Fibroblast of lung (primary cell): Measurements from ENCODE around the gene CAMK1D. TPM values are rescaled to one million over a fixed set of nuclear protein-coding genes. Genes with fewer than 3 reads are reported as not detected.

Experiments
- DNase-seq, 2 donors: peaks; one replicate each; pipeline versions ENCODE4 v3.0.0 to v3.0.0-alpha.2; 2010; ENCODE audit warnings: low read depth in 2 of 2
- H2AFZ ChIP-seq: 2 replicates; pipeline ENCODE4 v1.5.1; 2012; ENCODE audit warnings: low read length, control low read depth, inconsistent platforms
- H3K27ac ChIP-seq: 2 replicates; pipeline ENCODE4 v1.5.1; 2011; ENCODE audit warnings: low read length, control low read depth; ENCODE audit not compliant: insufficient read depth
- H3K27me3 ChIP-seq: 2 replicates; pipeline ENCODE4 v1.5.1; 2011; ENCODE audit warnings: mild to moderate bottlenecking, low read length; ENCODE audit not compliant: control insufficient read depth, insufficient read depth
- H3K36me3 ChIP-seq: 2 replicates; pipeline ENCODE4 v1.5.1; 2011; ENCODE audit warnings: low read length; ENCODE audit not compliant: control insufficient read depth, insufficient read depth
- H3K4me1 ChIP-seq: 2 replicates; pipeline ENCODE4 v1.5.1; 2011; ENCODE audit warnings: low read length; ENCODE audit not compliant: control insufficient read depth, insufficient read depth; ENCODE audit errors: extremely low read depth
- H3K4me2 ChIP-seq: 2 replicates; pipeline ENCODE4 v1.5.1; 2011; ENCODE audit warnings: low read length, control low read depth; ENCODE audit not compliant: insufficient read depth; ENCODE audit errors: extremely low read depth
- H3K4me3 ChIP-seq, 4 experiments: fragments of 200-600 bp in 1 of 4; sonication (generic) in 1 of 4; replicated peaks in 1 of 4; 2 replicates each; pipeline ENCODE4 v1.5.1; 2011 to 2016; ENCODE audit warnings: low read length in 4 of 4, low read depth in 3 of 4, mild to moderate bottlenecking in 3 of 4, control low read depth in 2 of 4, inconsistent platforms in 1 of 4, mixed read lengths in 1 of 4; ENCODE audit not compliant: insufficient read depth in 1 of 4; ENCODE audit errors: control extremely low read depth in 1 of 4
- H3K79me2 ChIP-seq: 2 replicates; pipeline ENCODE4 v1.5.1; 2012; ENCODE audit warnings: mild to moderate bottlenecking, low read length, inconsistent platforms; ENCODE audit not compliant: control insufficient read depth, insufficient read depth
- H3K9ac ChIP-seq: 2 replicates; pipeline ENCODE4 v1.5.1; 2011; ENCODE audit warnings: mild to moderate bottlenecking, low read length, control low read depth; ENCODE audit not compliant: insufficient read depth
- H3K9me3 ChIP-seq: 2 replicates; pipeline ENCODE4 v1.5.1; 2012; ENCODE audit warnings: low read depth, low read length; ENCODE audit not compliant: control insufficient read depth, insufficient read depth
- H4K20me1 ChIP-seq: 2 replicates; pipeline ENCODE4 v1.5.1; 2011; ENCODE audit warnings: low read length; ENCODE audit not compliant: control insufficient read depth, insufficient read depth; ENCODE audit errors: extremely low read depth
- CTCF ChIP-seq, 2 donors: IDR thresholded peaks in 1 of 2; conservative IDR thresholded peaks in 1 of 2; 1 replicate in 1 of 2; 2 replicates in 1 of 2; pipeline ENCODE4 v1.5.1; 2011 to 2012; ENCODE audit warnings: low read length in 2 of 2, control low read depth in 1 of 2, inconsistent platforms in 1 of 2, low read depth in 1 of 2, mild to moderate bottlenecking in 1 of 2
- EZH2 ChIP-seq: IDR thresholded peaks from 2 replicates; pipeline ENCODE4 v1.5.1; 2012; ENCODE audit warnings: low read length, control low read depth, mild to moderate bottlenecking; ENCODE audit errors: missing control alignments
- polyA plus RNA-seq, 2 donors: library from polyadenylated mRNA; depleted of rRNA in 1 of 2; stranded (reverse) in 1 of 2; unstranded in 1 of 2; fragments of >200 nt; gene quantifications; 2 replicates each; pipeline ENCODE4 v1.2.1, GENCODE V29; 2011 to 2012; ENCODE audit warnings: missing spikeins in 1 of 2
- total RNA-seq: library from RNA; depleted of rRNA; stranded (reverse); fragments of >200 nt; gene quantifications from 2 replicates; pipeline ENCODE4 v1.2.1, GENCODE V29; 2014

CAMK1D gene
- total and polyA plus RNA-seq, 2 donors (not counting 1 experiment from before 2014, with no cell fraction given) = 2.3 TPM

GRCh38 chr10:12823328-12823727 lies 474.0 kb downstream of the CAMK1D start:
- Histone ChIP-seq H3K9me3 (no peaks in the 10 kb centered on the region), H3K36me3 (no peaks in the 10 kb centered on the region), H4K20me1 (no peaks in the 10 kb centered on the region), H3K4me2 (no peak overlapping the region), H2AFZ (no peak overlapping the region), H3K4me3 (no peak overlapping the region), H3K79me2 (no peaks in the 10 kb centered on the region), H3K27me3 (no peaks in the 10 kb centered on the region), H3K4me1 (no peaks in the 10 kb centered on the region), H3K27ac (no peak overlapping the region), H3K9ac (no peak overlapping the region)
- no peak for TF ChIP-seq CTCF (conservative IDR thresholded peaks at IDR 0.05 in 1 of 2, IDR thresholded peaks at IDR 0.05 in 1 of 2; ENCODE audit: low read depth in 1 of 2, low read length in 2 of 2)
- TF ChIP-seq EZH2 = no peak
- no peak for DNase-seq

GRCh38 chr10:12825260-12825849 lies 476.0 kb downstream of the CAMK1D start:
- no peaks in the 10 kb centered on the region for H3K79me2 ChIP-seq
- H3K4me1 ChIP-seq = no peaks in the 10 kb centered on the region
- no peaks in the 10 kb centered on the region for H3K36me3 ChIP-seq
- no peak overlapping the region for H2AFZ ChIP-seq
- H3K27ac ChIP-seq = no peak overlapping the region
- no peak for TF ChIP-seq EZH2
- DNase-seq = peak; percentile 31 to 65
- no peak overlapping the region for H3K4me3 ChIP-seq
- H3K9me3 ChIP-seq = no peaks in the 10 kb centered on the region
- no peaks in the 10 kb centered on the region for H3K27me3 ChIP-seq
- H3K9ac ChIP-seq = no peak overlapping the region
- H4K20me1 ChIP-seq = no peaks in the 10 kb centered on the region
- H3K4me2 ChIP-seq = no peak overlapping the region

GRCh38 chr10:12826800-12827372 lies 477.5 kb downstream of the CAMK1D start:
- Histone ChIP-seq H3K4me3 (no peak overlapping the region), H3K36me3 (no peaks in the 10 kb centered on the region), H3K4me1 (no peaks in the 10 kb centered on the region), H4K20me1 (no peaks in the 10 kb centered on the region), H3K4me2 (no peak overlapping the region), H3K27me3 (no peaks in the 10 kb centered on the region), H2AFZ (no peak overlapping the region), H3K27ac (no peak overlapping the region), H3K9ac (no peak overlapping the region), H3K9me3 (no peaks in the 10 kb centered on the region), H3K79me2 (no peaks in the 10 kb centered on the region)
- TF ChIP-seq CTCF (conservative IDR thresholded peaks at IDR 0.05 in 1 of 2, IDR thresholded peaks at IDR 0.05 in 1 of 2; ENCODE audit: low read depth in 1 of 2, low read length in 2 of 2) (no peak), EZH2 (no peak)
- DNase-seq = no peak
